Stomach (tissue), 9 donors: Measurements from ENCODE around the gene CRYGS. TPM values are rescaled to one million over a fixed set of nuclear protein-coding genes. Genes with fewer than 3 reads are reported as not detected.

Experiments
- DNase-seq, 2 donors: peaks; one replicate each; pipeline versions ENCODE4 v3.0.0 to v3.0.0-alpha.2; 2013 to 2019
- H3K27ac ChIP-seq, 5 donors: fragments of 200-600 bp in 4 of 5; sonication (generic) in 4 of 5; one replicate each; pipeline ENCODE4 v1.5.1; 2013 to 2019; ENCODE audit warnings: mild to moderate bottlenecking in 1 of 5, moderate library complexity in 1 of 5
- H3K27me3 ChIP-seq, 3 donors: fragments of 200-600 bp; sonication (generic); one replicate each; pipeline ENCODE4 v1.5.1; 2017 to 2019; ENCODE audit warnings: mixed run types in 1 of 3
- H3K36me3 ChIP-seq, 4 donors: fragments of 200-600 bp; sonication (generic); 1 replicate in 3 of 4; 2 replicates in 1 of 4; pipeline ENCODE4 v1.5.1; 2016 to 2019
- H3K4me1 ChIP-seq, 4 donors: fragments of 200-600 bp; sonication (generic); one replicate each; pipeline ENCODE4 v1.5.1; 2016 to 2019
- H3K4me3 ChIP-seq, 4 donors: fragments of 200-600 bp; sonication (generic) in 3 of 4; one replicate each; pipeline ENCODE4 v1.5.1; 2016 to 2019; ENCODE audit warnings: mild to moderate bottlenecking in 1 of 4
- H3K9me3 ChIP-seq, 4 donors: fragments of 200-600 bp; sonication (generic); one replicate each; pipeline ENCODE4 v1.5.1; 2016 to 2019
- EP300 ChIP-seq: sonication (generic); formaldehyde crosslinking; IDR thresholded peaks from one replicate; pipeline ENCODE4 v1.6.1; 2017; ENCODE audit warnings: antibody characterized with exemption
- POLR2A ChIP-seq, 4 donors: fragments of 450-650 bp; IDR thresholded peaks; one replicate each; pipeline ENCODE4 v1.6.1; 2016; ENCODE audit warnings: antibody characterized with exemption in 4 of 4, control low read depth in 2 of 4, mild to moderate bottlenecking in 1 of 4, moderate library complexity in 1 of 4
- POLR2AphosphoS5 ChIP-seq, 3 donors: sonication (generic); formaldehyde crosslinking; IDR thresholded peaks; one replicate each; pipeline ENCODE4 v1.6.1; 2016; ENCODE audit warnings: antibody characterized with exemption in 3 of 3
- WGBS, 5 donors: extraction: QIAGEN DNeasy Blood & Tissue Kit in 3 of 5; methylation state at CpG; one replicate each; pipeline versions ENCODE4 v1.1.5 to v1.1.7; 2013 to 2018; 5-methylcytosine and 5-hydroxymethylcytosine counted together
- intact Hi-C: fragments of 100-400 bp; cut with DNase I; formaldehyde crosslinking; loops from one replicate; pipeline ENCODE4 v1.15.1; 2023; ENCODE audit warnings: low total_unique reads
- polyA plus RNA-seq, 3 donors: library from polyadenylated mRNA; stranded (reverse); fragments of 200-250 nt; gene quantifications; one replicate each; pipeline ENCODE4 v1.2.3, GENCODE V29; 2013
- total RNA-seq, 5 donors: library from RNA; depleted of rRNA; stranded (reverse); fragments of >200 nt; gene quantifications; one replicate each; pipeline versions ENCODE4 v1.1.0 to v1.2.3, GENCODE V29; 2014 to 2016
- TF ChIP-seq, protein P1 (sequence below), 7 experiments: fragments of 450-650 bp in 4 of 7; fragments of 200-600 bp in 3 of 7; sonication (generic) in 3 of 7; IDR thresholded peaks; one replicate each; pipeline ENCODE4 v1.5.1; 2016 to 2019; ENCODE audit warnings: antibody characterized with exemption in 7 of 7, control low read depth in 2 of 7, mild to moderate bottlenecking in 1 of 7
- donor health status: healthy with polysubstance abuse.
- donor health status: Bipolar disorder and iron deficiency.
- donor health status: healthy.

CRYGS gene
- total and polyA plus RNA-seq, 8 donors = 1.8 to 6.6 (median 4.7) TPM; not detected in 2

DNA sequence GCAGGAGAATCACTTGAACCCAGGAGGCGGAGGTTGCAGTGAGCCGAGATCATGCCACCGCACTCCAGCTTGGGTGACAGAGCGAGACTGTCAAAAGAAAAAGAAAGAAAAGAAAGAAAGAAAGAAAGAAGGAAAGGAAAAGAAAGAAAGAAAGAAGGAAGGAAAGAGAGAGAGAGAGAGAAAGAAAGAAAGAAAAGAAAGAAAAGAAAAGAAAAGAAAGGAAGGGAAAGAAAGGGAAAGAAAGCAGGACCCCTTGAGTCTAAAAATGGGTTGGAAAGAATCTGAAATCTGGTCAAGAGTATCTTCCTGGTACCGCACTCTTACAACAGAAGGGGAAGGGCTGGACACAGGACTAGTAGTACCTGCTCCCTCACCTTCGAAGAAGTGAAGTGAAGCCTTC is 19.6 kb downstream of the CRYGS start:
- H3K27ac ChIP-seq = no peak overlapping the region
- TF ChIP-seq EP300 (no peak), POLR2AphosphoS5 (IDR thresholded peaks at IDR 0.05) (no peak), POLR2A (IDR thresholded peaks at IDR 0.05) (no peak)
- TF ChIP-seq, protein P1, sequence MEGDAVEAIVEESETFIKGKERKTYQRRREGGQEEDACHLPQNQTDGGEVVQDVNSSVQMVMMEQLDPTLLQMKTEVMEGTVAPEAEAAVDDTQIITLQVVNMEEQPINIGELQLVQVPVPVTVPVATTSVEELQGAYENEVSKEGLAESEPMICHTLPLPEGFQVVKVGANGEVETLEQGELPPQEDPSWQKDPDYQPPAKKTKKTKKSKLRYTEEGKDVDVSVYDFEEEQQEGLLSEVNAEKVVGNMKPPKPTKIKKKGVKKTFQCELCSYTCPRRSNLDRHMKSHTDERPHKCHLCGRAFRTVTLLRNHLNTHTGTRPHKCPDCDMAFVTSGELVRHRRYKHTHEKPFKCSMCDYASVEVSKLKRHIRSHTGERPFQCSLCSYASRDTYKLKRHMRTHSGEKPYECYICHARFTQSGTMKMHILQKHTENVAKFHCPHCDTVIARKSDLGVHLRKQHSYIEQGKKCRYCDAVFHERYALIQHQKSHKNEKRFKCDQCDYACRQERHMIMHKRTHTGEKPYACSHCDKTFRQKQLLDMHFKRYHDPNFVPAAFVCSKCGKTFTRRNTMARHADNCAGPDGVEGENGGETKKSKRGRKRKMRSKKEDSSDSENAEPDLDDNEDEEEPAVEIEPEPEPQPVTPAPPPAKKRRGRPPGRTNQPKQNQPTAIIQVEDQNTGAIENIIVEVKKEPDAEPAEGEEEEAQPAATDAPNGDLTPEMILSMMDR (IDR thresholded peaks at IDR 0.05) = no peak
- H3K9me3 ChIP-seq = no peaks in the 10 kb centered on the region
- no peak for DNase-seq
- peaks cover 0 to 4% (median 0%) of the 10 kb centered on the region in 4 donors for H3K4me1 ChIP-seq
- no peak overlapping the region for H3K4me3 ChIP-seq
- intact Hi-C loops = no loop called here
- 73 to 85% (median 75%) methylated on average over 6 of the region's 6 CpGs for WGBS, 5 donors
- peaks cover 0 to 5% (median 0%) of the 10 kb centered on the region in 3 donors for H3K27me3 ChIP-seq
- H3K36me3 ChIP-seq = no peaks in the 10 kb centered on the region

DNA sequence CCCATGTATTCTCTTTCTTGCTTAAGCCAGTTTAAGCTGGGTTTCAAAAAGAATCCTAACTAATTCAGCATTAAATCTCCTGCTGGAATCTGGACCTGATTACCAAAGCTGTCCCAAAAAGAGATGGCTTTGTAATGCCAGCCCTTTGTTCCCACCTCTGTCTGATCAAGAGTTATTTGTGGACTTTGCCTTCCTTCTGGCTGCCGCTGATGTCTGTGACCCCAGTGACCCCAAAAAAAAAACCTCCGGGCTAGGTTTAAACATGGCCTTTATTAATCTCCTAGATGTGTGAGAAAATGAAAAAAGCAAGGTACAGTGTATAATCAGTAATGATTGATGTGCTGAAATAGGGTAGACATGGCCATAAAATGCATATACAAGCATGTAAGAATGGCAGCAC is 20.7 kb downstream of the CRYGS start:
- no peak for DNase-seq
- intact Hi-C loops = no loop called here
- Histone ChIP-seq H3K4me3 (no peak overlapping the region), H3K27me3 (peaks cover 0 to 14% (median 0%) of the 10 kb centered on the region in 3 donors), H3K4me1 (peaks cover 0 to 4% (median 0%) of the 10 kb centered on the region in 4 donors), H3K9me3 (no peaks in the 10 kb centered on the region), H3K36me3 (no peaks in the 10 kb centered on the region), H3K27ac (no peak overlapping the region)
- WGBS, 5 donors = 11 to 25% (median 15%) methylated on average over 2 of the region's 2 CpGs
- TF ChIP-seq POLR2A (IDR thresholded peaks at IDR 0.05) = no peak

DNA sequence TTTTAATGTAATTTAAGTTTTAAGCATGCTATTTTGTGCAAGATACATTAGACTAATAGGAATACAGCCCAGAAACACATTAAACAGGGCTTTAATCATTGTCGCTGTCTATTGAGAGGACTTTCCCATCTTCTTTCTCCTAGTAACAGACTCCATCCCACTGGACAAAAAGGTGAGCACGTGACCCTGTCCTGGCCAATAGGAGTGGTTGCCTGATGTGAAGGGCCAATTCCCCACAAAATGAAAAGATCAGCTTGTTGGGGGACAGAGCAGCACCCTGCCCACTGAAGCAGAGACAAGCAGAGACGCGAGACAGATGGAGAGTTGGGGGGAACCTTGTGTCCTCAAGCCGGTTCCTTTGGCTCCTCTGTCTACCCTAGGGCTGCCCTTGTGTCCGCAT is 21.2 kb downstream of the CRYGS start:
- DNase-seq = no peak
- Histone ChIP-seq H3K4me3 (no peak overlapping the region), H3K27ac (no peak overlapping the region), H3K4me1 (peaks cover 0 to 4% (median 0%) of the 10 kb centered on the region in 4 donors), H3K36me3 (no peaks in the 10 kb centered on the region), H3K9me3 (no peaks in the 10 kb centered on the region), H3K27me3 (peaks cover 0 to 14% (median 0%) of the 10 kb centered on the region in 3 donors)
- WGBS, 5 donors = 86 to 92% (median 91%) methylated on average over 6 of the region's 6 CpGs
- intact Hi-C loops = no loop called here
- TF ChIP-seq, protein P1 (IDR thresholded peaks at IDR 0.05) = no peak

DNA sequence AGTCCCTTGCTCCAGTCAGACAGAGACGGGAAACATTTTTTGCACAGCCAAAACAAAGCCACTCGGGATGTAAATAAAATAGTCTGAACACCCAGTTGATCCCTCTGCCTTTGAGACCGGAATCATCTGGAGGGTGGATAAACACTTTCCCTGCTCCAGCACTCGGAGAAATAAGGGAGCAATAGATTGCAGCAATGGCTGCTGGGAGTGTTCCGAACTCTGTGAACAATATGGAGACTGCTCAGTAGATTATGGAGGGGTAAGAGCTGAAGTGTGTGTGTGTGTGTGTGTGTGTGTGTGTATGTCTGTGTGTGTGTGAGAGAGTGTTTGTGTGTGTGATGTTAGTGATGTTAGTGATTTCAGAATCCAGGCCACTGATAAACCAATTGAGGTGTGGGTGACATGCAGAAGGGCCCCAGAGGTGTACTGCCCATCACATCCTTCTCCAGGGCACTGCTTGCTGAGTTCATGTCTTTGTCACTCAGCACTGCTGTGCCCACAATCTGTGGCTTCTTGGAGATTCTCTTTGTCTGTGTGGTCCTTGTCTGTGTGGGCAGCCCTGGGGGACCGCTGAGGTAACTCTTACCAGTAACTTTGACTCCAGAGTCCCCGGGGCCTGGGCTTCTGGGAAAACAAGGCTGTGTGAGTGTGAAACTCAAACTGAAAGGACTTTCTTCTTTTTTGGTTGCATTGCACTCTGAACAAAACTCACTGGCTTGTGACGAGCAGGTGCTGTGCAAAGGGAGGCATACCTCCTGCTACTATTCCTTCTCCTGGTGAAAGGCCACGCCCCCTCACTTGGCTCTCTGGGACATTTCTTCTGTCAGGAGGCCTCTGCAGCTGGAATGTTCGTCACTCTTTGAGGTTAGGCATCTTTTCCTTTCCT is 23.0 kb downstream of the CRYGS start:
- no peak for TF ChIP-seq EP300
- TF ChIP-seq POLR2A (IDR thresholded peaks at IDR 0.05) = no peak
- TF ChIP-seq, protein P1 (IDR thresholded peaks at IDR 0.05) = no peak
- TF ChIP-seq POLR2AphosphoS5 (IDR thresholded peaks at IDR 0.05) = no peak
- Histone ChIP-seq H3K4me1 (peaks cover 0 to 4% (median 0%) of the 10 kb centered on the region in 4 donors), H3K27ac (no peak overlapping the region), H3K27me3 (peaks cover 0 to 21% (median 0%) of the 10 kb centered on the region in 3 donors), H3K36me3 (no peaks in the 10 kb centered on the region), H3K4me3 (no peak overlapping the region), H3K9me3 (peaks cover 0 to 5% (median 1%) of the 10 kb centered on the region in 4 donors)
- WGBS, 5 donors = 63 to 75% (median 70%) methylated on average over 10 of the region's 10 CpGs
- DNase-seq = no peak
- intact Hi-C loops = no loop called here

DNA sequence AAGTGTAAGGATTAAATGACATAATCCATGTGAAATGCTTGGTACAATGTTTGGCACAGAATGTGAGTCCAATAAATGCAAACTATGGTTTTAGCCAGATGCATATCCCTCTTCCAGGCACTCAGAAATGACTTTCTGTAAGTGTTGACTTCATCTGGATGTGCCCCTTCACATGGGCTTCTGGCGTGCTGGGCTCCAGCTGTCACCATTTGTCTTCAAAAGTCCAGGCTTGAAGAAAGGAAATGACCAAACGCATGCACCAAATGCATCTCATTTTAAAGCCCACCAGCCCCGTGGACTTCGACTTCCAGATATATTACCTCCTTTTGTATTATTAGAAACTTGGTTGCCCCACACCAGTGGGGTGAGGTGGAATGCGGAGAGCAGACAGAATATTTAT is 23.7 kb downstream of the CRYGS start:
- no peak for DNase-seq
- TF ChIP-seq, protein P1 (IDR thresholded peaks at IDR 0.05) = no peak
- TF ChIP-seq POLR2A (IDR thresholded peaks at IDR 0.05) (no peak), EP300 (no peak), POLR2AphosphoS5 (IDR thresholded peaks at IDR 0.05) (no peak)
- H3K27me3 ChIP-seq = peaks cover 0 to 20% (median 0%) of the 10 kb centered on the region in 3 donors
- H3K36me3 ChIP-seq = no peaks in the 10 kb centered on the region
- no peak overlapping the region for H3K4me3 ChIP-seq
- H3K9me3 ChIP-seq = peaks cover 0 to 5% (median 1%) of the 10 kb centered on the region in 4 donors
- 65 to 76% (median 69%) methylated on average over 5 of the region's 5 CpGs for WGBS, 5 donors
- intact Hi-C loops = no loop called here
- no peak overlapping the region for H3K27ac ChIP-seq
- peaks cover 0 to 4% (median 0%) of the 10 kb centered on the region in 4 donors for H3K4me1 ChIP-seq
